Ovary (tissue), 9 donors: Measurements from ENCODE around the gene MIA3. TPM values are rescaled to one million over a fixed set of nuclear protein-coding genes. Genes with fewer than 3 reads are reported as not detected.
"Not testable (repeated sequence)": the region's sequence is repeated elsewhere in the genome, so short reads cannot be mapped to it uniquely, and the experiment has no call there.

ENCODE experiments used
- DNase-seq, 5 donors: peaks; one replicate each; pipeline ENCODE4 v3.0.0-alpha.2; 2019 to 2020
- H3K27ac ChIP-seq, 2 donors: fragments of 200-600 bp; one replicate each; pipeline versions ENCODE4 v1.5.1 to v1.8.0; 2019 to 2022
- H3K27me3 ChIP-seq: fragments of 200-600 bp; one replicate; pipeline ENCODE4 v1.8.0; 2022
- H3K36me3 ChIP-seq: fragments of 200-600 bp; sonication (generic); one replicate; pipeline ENCODE4 v1.5.1; 2019
- H3K4me1 ChIP-seq: one replicate; pipeline ENCODE4 v1.8.1; 2013; ENCODE audit warnings: mild to moderate bottlenecking, moderate library complexity; ENCODE audit not compliant: insufficient read depth
- H3K4me3 ChIP-seq: fragments of 200-600 bp; sonication (generic); one replicate; pipeline ENCODE4 v1.5.1; 2017
- H3K9me3 ChIP-seq, 2 donors: fragments of 200-600 bp in 1 of 2; sonication (generic) in 1 of 2; one replicate each; pipeline versions ENCODE4 v1.5.1 to v1.8.1; 2013 to 2019; ENCODE audit warnings: mild to moderate bottlenecking in 1 of 2, moderate library complexity in 1 of 2
- CTCF ChIP-seq, 3 donors: fragments of 450-650 bp in 2 of 3; fragments of 200-600 bp in 1 of 3; IDR thresholded peaks; one replicate each; pipeline versions ENCODE4 v1.5.1 to v1.8.0; 2016 to 2022; ENCODE audit warnings: antibody characterized with exemption in 3 of 3, mild to moderate bottlenecking in 1 of 3
- EP300 ChIP-seq: sonication (generic); formaldehyde crosslinking; IDR thresholded peaks from one replicate; pipeline ENCODE4 v1.6.1; 2017; ENCODE audit warnings: antibody characterized with exemption
- POLR2A ChIP-seq: fragments of 450-650 bp; IDR thresholded peaks from one replicate; pipeline ENCODE4 v1.6.1; 2017; ENCODE audit warnings: antibody characterized with exemption, mild to moderate bottlenecking, moderate library complexity
- WGBS, 3 donors: extraction: QIAGEN DNeasy Blood & Tissue Kit in 1 of 3; methylation state at CpG; one replicate each; pipeline versions ENCODE4 v1.1.5 to v1.1.7; 2013 to 2017; 5-methylcytosine and 5-hydroxymethylcytosine counted together
- intact Hi-C, 4 donors: fragments of 100-400 bp; cut with DNase I; formaldehyde crosslinking; loops; one replicate each; pipeline versions ENCODE4 v1.11.0 to v1.15.1; 2022 to 2023
- polyA plus RNA-seq, 2 donors: library from polyadenylated mRNA; stranded (reverse); fragments of 200-250 nt in 1 of 2; fragments of 350-450 nt in 1 of 2; fragmentation: Illumina TruSeq in 1 of 2; extraction: RNeasy Lipid Tissue Mini Kit (QIAGEN cat#74804) in 1 of 2; gene quantifications; one replicate each; pipeline ENCODE4 v1.2.3, GENCODE V29; 2013 to 2014
- total RNA-seq, 7 donors: library from RNA; depleted of rRNA in 2 of 7; stranded (reverse); fragments of >200 nt in 2 of 7; fragmentation: NEBNext Ultra II Directional in 3 of 7; extraction: Animal tissue kit (Norgen Biotek cat#: 25700) in 3 of 7; gene quantifications; one replicate each; pipeline versions ENCODE4 v1.1.0 to v1.2.4, GENCODE V29; 2016 to 2023
- donor health status: DM: no; HTN: no; CAD: no; lungs with moderate emphysema.
- donor health status: DM: no; HTN: no; CAD: no.
- donor health status: Bipolar disorder and iron deficiency.
- donor health status: DM: yes; HTN: yes; CAD: no.
- donor health status: DM: no; HTN: no; CAD: no.
- donor health status: DM: yes; HTN: yes; CAD: no.

MIA3 gene
- total and polyA plus RNA-seq, 9 donors: 31.9 to 64.0 (median 56.8) TPM

DNA sequence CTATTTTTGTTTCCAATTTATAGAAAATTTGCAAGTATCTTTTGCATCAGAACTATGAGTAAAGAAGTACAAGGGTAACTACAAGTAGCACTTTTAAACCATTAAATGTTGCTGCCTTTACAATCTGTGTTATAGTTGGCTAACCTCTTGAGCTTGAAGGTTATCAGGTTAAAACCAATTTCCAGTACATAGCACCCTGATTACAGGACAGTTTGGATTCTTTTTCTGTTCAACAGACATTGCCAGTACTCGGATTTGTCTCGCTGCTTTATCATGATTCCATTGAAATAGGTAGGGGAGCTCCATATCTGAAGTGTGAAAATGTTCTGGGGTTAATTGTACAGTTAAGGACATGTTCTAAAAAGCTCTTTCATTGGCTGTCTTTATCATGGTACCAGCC lies 40.0 kb downstream of the MIA3 start:
- H3K4me1 ChIP-seq: no peaks in the 10 kb centered on the region
- no peaks in the 10 kb centered on the region for H3K27me3 ChIP-seq
- H3K9me3 ChIP-seq: no peaks in the 10 kb centered on the region
- no peak overlapping the region for H3K4me3 ChIP-seq
- intact Hi-C loops: no loop called here
- DNase-seq: no peak
- TF ChIP-seq POLR2A (no peak), EP300 (no peak), CTCF (IDR thresholded peaks at IDR 0.05) (no peak)
- no peak overlapping the region for H3K27ac ChIP-seq
- H3K36me3 ChIP-seq: no peaks in the 10 kb centered on the region
- whole genome bisulfite sequencing, 3 donors: 74 to 87% (median 78%) methylated on average over 2 of the region's 2 CpGs

DNA sequence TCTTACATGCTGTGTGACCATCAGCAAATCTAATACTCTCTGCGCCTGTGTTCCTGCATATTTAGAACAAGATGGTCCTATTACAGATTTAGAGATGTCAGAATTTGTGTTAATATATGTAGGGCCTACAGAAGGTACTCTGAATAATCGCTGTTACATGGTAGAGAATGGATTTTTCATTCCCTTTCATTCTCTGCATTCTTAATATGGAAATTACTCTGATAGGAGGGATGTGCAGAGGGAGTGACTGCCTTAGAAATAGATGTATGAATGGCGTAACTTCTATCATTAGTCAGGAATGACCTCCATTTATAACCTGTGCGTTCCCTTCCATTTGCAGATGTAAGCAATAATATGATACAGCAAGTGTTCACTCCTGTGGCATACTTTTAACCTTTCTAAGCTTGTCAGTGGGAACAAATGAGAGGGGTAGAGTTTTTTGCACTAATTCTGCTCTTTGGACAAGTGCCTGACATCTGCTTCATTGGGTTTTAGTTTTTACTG lies 45.6 kb downstream of the MIA3 start:
- Histone ChIP-seq H3K27ac (no peak overlapping the region), H3K27me3 (no peaks in the 10 kb centered on the region), H3K4me3 (no peak overlapping the region), H3K9me3 (no peaks in the 10 kb centered on the region), H3K36me3 (no peaks in the 10 kb centered on the region), H3K4me1 (no peaks in the 10 kb centered on the region)
- 91 to 99% (median 95%) methylated on average over 4 of the region's 4 CpGs for WGBS, 3 donors
- intact Hi-C loops: no loop called here
- no peak for DNase-seq
- TF ChIP-seq CTCF (IDR thresholded peaks at IDR 0.05): no peak
- TF ChIP-seq POLR2A: no peak
- TF ChIP-seq EP300: no peak

DNA sequence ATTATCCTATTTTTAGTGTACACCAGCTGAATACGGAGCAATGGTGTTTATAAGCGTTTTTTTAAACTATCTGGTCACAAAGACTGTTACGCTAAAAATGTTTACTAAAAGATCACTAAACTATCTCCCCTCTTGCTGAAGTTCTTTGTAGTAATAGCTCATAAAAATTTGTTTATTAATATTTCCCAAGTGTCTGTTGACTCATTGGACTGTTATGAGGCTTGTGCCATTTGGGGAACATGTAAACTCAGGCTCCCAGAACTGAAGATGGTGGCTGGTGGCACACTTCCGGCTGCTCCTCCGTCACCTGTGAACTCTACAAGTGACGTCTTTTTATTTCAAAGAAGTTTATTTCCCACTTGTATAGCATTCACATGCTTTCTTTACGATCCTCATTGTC lies 48.1 kb downstream of the MIA3 start:
- no peaks in the 10 kb centered on the region for H3K9me3 ChIP-seq
- no peaks in the 10 kb centered on the region for H3K4me1 ChIP-seq
- intact Hi-C loops: no loop called here
- no peaks in the 10 kb centered on the region for H3K36me3 ChIP-seq
- H3K27me3 ChIP-seq: no peaks in the 10 kb centered on the region
- H3K4me3 ChIP-seq: no peak overlapping the region
- TF ChIP-seq POLR2A (no peak), EP300 (no peak), CTCF (IDR thresholded peaks at IDR 0.05) (no peak)
- no peak overlapping the region for H3K27ac ChIP-seq
- DNase-seq: no peak
- WGBS, 3 donors: 62 to 86% (median 67%) methylated on average over 7 of the region's 7 CpGs

GRCh38 chr1:222668184-222668583 lies 50.3 kb downstream of the MIA3 start:
- H3K4me1 ChIP-seq, DNase-seq, intact Hi-C loops, H3K27me3 ChIP-seq, H3K27ac ChIP-seq, H3K4me3 ChIP-seq, H3K36me3 ChIP-seq, H3K9me3 ChIP-seq: not testable (repeated sequence)
- WGBS, 3 donors: 81 to 84% methylated on average over 2 of the region's 4 CpGs; no CpG with 5 or more reads in 1 of the 3 donors

GRCh38 chr1:222669107-222669506 lies 51.2 kb downstream of the MIA3 start:
- intact Hi-C loops, H3K27me3 ChIP-seq, H3K4me1 ChIP-seq, H3K36me3 ChIP-seq, H3K9me3 ChIP-seq, DNase-seq, H3K4me3 ChIP-seq, H3K27ac ChIP-seq: not testable (repeated sequence)
- WGBS, 3 donors: 88% methylated on average over 1 of the region's 2 CpGs; no CpG with 5 or more reads in 1 of the 3 donors

DNA sequence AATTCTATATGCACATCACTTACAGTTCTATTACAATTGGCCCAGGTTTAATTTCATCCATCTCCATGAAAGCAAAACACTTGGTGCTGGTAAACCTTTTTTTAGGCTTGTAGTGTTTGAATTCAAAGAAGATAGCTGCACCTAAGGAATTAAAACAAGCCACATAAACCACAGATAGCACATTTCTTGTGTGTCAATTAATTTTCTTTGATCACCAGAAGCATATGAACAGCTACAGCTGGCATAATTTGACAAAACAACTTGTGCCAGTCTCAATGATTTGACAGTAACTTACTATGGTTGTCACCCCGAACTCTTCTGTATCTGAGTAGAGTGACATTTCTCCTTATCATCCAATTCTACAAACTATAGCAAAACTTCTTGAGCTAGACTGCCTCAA lies 52.2 kb downstream of the MIA3 start:
- WGBS, 3 donors: 96 to 100% (median 96%) methylated on average over 1 of the region's 1 CpG
- DNase-seq: no peak
- Histone ChIP-seq H3K9me3 (no peaks in the 10 kb centered on the region), H3K27ac (no peak overlapping the region), H3K4me1 (no peaks in the 10 kb centered on the region), H3K36me3 (no peaks in the 10 kb centered on the region), H3K27me3 (no peaks in the 10 kb centered on the region), H3K4me3 (no peak overlapping the region)
- intact Hi-C loops: no loop called here
- no peak for TF ChIP-seq EP300
- TF ChIP-seq POLR2A: no peak
- TF ChIP-seq CTCF (IDR thresholded peaks at IDR 0.05): no peak
